Mesodermal cell (in vitro differentiated cells): ENCODE results near the gene HSDL1. TPM values are rescaled to one million over a fixed set of nuclear protein-coding genes. Genes with fewer than 3 reads are reported as not detected.
A peak's percentile ranks its signal among the peaks of the same experiment; 100 is the strongest.

Source experiments
- H3K27ac ChIP-seq: 2 replicates; pipeline ENCODE4 v1.7.0; 2013; ENCODE audit warnings: mild to moderate bottlenecking, low read depth, low read length, moderate library complexity; ENCODE audit not compliant: severe bottlenecking
- H3K36me3 ChIP-seq: 2 replicates; pipeline ENCODE4 v1.7.1; 2013; ENCODE audit warnings: mild to moderate bottlenecking, low read length, moderate library complexity; ENCODE audit not compliant: control insufficient read depth, insufficient read depth
- H3K4me1 ChIP-seq: one replicate; pipeline ENCODE4 v1.7.1; 2013; ENCODE audit warnings: mild to moderate bottlenecking, low read length; ENCODE audit not compliant: insufficient read depth, control insufficient read depth, poor library complexity, severe bottlenecking
- H3K4me3 ChIP-seq: 2 replicates; pipeline ENCODE4 v1.7.0; 2013; ENCODE audit warnings: low read length, control low read depth, mild to moderate bottlenecking; ENCODE audit not compliant: insufficient read depth, poor library complexity, severe bottlenecking; ENCODE audit errors: extremely low read depth
- H3K9me3 ChIP-seq: 2 replicates; pipeline ENCODE4 v1.7.1; 2013; ENCODE audit warnings: mild to moderate bottlenecking, low read length, moderate library complexity; ENCODE audit not compliant: control insufficient read depth
- WGBS, 2 experiments: methylation state at CpG; one replicate each; pipeline ENCODE4 v1.1.5; 2013; ENCODE audit warnings: missing lambda C conversion rate in 2 of 2; ENCODE audit not compliant: insufficient coverage in 2 of 2; 5-methylcytosine and 5-hydroxymethylcytosine counted together
- polyA plus RNA-seq, 2 experiments: library from polyadenylated mRNA; stranded (reverse); fragments of 50-300 nt; gene quantifications; one replicate each; pipeline ENCODE4 v1.2.3, GENCODE V29; 2013

The HSDL1 gene
- 45.7 TPM for polyA plus RNA-seq (2013, experiment 1 of 2)
- 42.6 TPM for polyA plus RNA-seq (2013, experiment 2 of 2)

DNA sequence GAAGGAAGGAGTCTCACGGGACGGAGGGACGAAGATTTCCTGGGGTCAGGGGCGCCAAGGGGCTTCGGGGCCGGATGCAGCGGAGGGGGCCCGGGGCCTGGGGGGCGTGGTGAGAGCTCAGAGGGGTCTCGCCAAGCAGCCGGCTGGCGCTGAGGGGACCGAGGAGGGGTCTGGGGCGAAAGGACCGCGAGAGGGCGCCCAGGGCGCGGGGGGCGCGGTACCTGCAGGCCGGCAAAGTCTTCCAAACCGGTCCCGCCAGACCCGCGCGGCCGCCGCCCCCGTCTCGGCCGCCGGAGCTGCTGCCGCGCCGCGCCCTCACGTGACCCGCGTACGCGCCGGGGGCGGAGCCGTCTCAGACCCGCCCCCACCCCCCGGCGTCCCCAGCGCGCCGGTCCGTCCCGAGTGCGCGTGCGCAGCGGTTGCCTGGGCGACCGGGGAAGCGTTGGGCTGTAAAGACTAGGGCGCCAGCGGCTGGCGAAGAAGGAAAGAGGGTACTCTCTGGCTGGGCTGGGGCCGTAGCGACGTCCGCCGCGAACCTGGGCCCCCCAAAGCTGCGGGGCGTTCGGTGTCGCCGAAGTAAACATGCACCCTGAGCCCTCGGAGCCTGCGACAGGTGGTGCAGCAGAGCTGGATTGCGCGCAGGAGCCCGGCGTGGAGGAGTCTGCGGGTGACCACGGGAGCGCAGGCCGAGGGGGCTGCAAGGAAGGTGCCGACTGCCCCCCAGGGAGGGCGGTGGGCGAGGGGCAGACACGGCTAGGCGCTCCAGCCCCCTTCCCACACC, at the start of gene HSDL1, which contains the start of gene DNAAF1:
HSDL1 (minus strand) TSS at position 319 of the 781 bp plus-strand sequence. CDS start 13,856 bp downstream, outside the sequence.
DNAAF1 (plus strand) TSS at position 450 of the 781 bp plus-strand sequence; CDS start at position 583, 133 bp downstream.
- peak within 1 kb of the TSS; percentile 80 for H3K27ac ChIP-seq

GRCh38 chr16:84194018-84194417, 49.0 kb upstream of the HSDL1 start:
- no peaks in the 10 kb centered on the region for H3K36me3 ChIP-seq
- H3K9me3 ChIP-seq, result no peaks in the 10 kb centered on the region
- WGBS, 2 experiments, result 90 to 94% methylated on average over 10 to 11 of the region's 11 CpGs
- no peaks in the 10 kb centered on the region for H3K4me1 ChIP-seq
- H3K4me3 ChIP-seq, result no peak overlapping the region
- H3K27ac ChIP-seq, result no peak overlapping the region

More for the DNA sequence above, at the start of gene HSDL1, which contains the start of gene DNAAF1:
- Histone ChIP-seq H3K9me3 (no peaks in the 10 kb centered on the region), H3K4me3 (peak within 1 kb of the TSS; percentile 98), H3K4me1 (no peaks in the 10 kb centered on the region), H3K36me3 (peaks cover 7% of the 10 kb centered on the region)
- WGBS, 2 experiments, result 0% methylated on average over 27 to 42 of the region's 89 CpGs

DNA sequence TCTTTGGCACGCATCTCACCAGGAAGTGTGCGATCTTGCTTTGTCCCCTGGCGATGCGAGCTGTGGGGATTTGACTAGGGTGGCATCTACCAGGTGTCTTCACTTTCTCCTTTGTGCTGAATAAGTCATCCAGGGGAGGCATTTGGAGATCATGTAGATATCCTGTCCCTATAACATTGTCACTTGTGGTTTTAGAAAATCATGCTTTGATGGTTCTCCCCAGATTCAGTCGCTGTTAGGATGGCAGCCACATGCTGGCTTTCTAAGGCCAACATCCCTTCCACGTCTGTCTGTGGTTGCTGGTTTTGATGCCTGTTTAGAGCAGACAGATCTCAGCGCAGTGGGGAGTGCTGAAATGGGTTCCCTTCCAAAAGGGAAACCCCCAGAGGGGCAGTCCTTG, 48.5 kb upstream of the HSDL1 start:
- Histone ChIP-seq H3K4me3 (no peak overlapping the region), H3K36me3 (no peaks in the 10 kb centered on the region), H3K27ac (no peak overlapping the region), H3K9me3 (no peaks in the 10 kb centered on the region), H3K4me1 (no peaks in the 10 kb centered on the region)
- 85 to 95% methylated on average over 7 of the region's 7 CpGs for WGBS, 2 experiments

- no peaks in the 10 kb centered on the region for H3K9me3 ChIP-seq
- H3K4me3 ChIP-seq, result no peak overlapping the region
- no peaks in the 10 kb centered on the region for H3K36me3 ChIP-seq
- H3K27ac ChIP-seq, result no peak overlapping the region
- H3K4me1 ChIP-seq, result no peaks in the 10 kb centered on the region
- WGBS, 2 experiments, result 92 to 99% methylated on average over 8 to 11 of the region's 16 CpGs
These were observed 46.5 kb upstream of the HSDL1 start for GRCh38 chr16:84191466-84191865.

DNA sequence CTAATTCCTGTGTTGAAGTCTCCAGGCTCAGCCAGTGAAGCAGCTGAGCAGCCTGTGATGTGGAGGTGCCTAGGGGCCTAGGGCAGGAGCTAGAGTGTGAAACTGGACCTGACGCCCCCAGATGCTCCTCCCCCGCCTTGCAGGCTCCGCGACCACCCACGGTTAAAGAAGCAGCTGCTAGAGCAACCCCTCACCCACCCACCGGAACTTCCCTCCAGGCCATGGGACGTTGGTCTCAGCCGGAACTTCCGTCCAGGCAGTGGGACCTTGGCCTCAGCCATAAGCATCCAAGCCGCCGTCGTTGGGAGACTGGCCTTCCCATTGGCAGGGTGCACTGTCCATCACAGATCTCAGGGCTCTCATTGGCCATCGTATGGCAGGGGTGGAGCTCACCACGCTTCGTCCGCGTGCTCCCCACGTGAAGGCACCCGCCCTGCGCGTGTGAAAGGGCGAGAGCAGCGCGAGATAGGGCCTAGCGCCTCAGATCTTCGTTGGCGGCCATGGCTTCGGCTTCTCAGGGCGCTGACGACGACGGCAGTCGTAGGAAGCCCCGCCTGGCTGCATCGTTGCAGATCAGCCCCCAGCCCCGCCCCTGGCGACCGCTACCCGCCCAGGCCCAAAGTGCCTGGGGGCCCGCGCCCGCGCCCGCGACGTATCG, 45.9 kb upstream of the HSDL1 start, which contains the start of gene ADAD2:
ADAD2 (plus strand) TSS at position 427 of the 658 bp plus-strand sequence; CDS start at position 501, 74 bp downstream.
- Histone ChIP-seq H3K4me1 (peaks cover 1% of the 10 kb centered on the region), H3K9me3 (no peaks in the 10 kb centered on the region), H3K4me3 (no peak within 1 kb of the TSS), H3K36me3 (no peaks in the 10 kb centered on the region), H3K27ac (no peak within 1 kb of the TSS)
- 91 to 93% methylated on average over 41 to 47 of the region's 47 CpGs for WGBS, 2 experiments

DNA sequence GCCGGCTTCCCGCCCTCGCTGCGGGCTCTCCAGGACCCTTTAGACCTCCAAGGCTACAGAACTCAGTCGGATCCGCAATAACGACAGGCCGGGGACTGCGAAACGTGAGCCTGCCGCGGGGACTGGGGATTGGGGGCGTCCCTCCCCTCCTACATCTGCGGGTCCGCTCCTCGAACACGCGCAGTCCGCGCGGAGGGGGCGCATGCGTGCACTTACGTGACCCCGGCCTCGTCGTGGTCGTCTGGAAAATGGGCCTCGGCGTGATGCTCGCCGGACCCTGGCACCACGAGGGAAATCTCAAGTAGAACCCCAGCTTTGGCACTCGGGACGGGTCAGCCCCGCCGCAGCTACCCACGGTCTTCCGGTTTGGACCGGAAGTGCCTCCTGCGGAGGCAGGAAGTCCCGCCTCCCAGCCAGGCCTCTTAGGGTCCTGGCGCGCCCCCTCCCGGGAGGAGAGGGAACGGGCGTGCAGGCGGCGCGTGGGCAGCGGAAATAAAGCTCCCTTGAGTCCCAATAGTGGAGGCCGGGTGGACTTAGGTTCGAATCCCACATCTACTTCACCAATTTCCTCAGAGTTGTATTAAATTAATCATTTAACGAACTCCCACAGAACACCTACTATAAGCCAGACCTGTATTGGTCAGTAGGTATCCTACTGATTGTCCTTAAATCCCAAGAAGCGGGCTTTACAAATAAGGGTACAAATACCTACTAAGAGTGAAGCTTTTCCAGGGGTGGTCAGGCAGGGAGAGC, 41.9 kb upstream of the HSDL1 start, which contains the start of gene TAF1C:
TAF1C (minus strand) TSS at position 373 of the 753 bp plus-strand sequence. CDS start 2,069 bp downstream, outside the sequence.
- Histone ChIP-seq H3K4me3 (peak within 1 kb of the TSS; percentile 82), H3K9me3 (no peaks in the 10 kb centered on the region), H3K4me1 (peaks cover 8% of the 10 kb centered on the region), H3K36me3 (peaks cover 31% of the 10 kb centered on the region), H3K27ac (no peak within 1 kb of the TSS)
- 3% methylated on average over 42 to 49 of the region's 55 CpGs for WGBS, 2 experiments

DNA sequence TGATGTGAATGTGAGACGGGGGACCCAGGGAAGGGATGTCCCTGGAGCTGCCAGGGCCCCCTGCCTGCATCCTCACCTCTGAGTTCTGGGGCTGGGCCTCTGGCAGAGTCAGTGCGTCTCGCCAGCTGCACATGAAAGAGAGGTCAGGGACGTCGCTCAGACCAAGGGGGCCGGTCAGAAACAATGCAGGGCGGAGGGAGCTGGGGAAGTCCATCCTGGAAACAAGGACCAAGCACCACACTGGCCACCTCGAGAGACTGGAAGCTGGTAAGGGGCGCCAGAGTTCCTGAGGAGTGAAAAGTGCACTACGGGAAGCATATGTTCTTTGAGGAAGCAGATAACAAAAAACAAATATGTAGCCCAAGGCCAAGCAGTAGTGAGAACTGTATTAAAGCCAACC, 39.8 kb upstream of the HSDL1 start:
- Histone ChIP-seq H3K36me3 (peaks cover 50% of the 10 kb centered on the region), H3K27ac (peak overlapping the region; percentile 2), H3K4me3 (no peak overlapping the region), H3K4me1 (peaks cover 8% of the 10 kb centered on the region), H3K9me3 (no peaks in the 10 kb centered on the region)
- WGBS, 2 experiments, result 88 to 97% methylated on average over 10 of the region's 10 CpGs

- H3K27ac ChIP-seq, result no peak overlapping the region
- peaks cover 58% of the 10 kb centered on the region for H3K36me3 ChIP-seq
- no peaks in the 10 kb centered on the region for H3K9me3 ChIP-seq
- H3K4me3 ChIP-seq, result no peak overlapping the region
- 96% methylated on average over 8 to 11 of the region's 11 CpGs for WGBS, 2 experiments
- peaks cover 11% of the 10 kb centered on the region for H3K4me1 ChIP-seq
These were observed 39.1 kb upstream of the HSDL1 start for GRCh38 chr16:84183911-84184591.

DNA sequence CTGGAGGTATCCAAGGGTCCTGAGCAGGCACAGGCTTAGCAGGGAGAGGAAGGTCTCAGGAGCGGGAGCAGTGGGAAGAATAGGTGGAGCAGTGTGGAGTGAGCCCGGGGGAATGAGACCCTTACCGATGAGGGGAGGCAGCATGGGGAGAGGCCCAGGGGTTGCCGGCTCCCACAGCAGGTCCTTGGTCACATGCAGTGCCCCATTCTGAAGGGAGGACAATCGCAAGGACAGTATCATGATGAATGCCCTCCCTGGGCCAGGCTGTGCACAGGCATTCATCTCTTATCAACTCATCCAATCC, 38.5 kb upstream of the HSDL1 start:
- peaks cover 58% of the 10 kb centered on the region for H3K36me3 ChIP-seq
- no peaks in the 10 kb centered on the region for H3K9me3 ChIP-seq
- peaks cover 13% of the 10 kb centered on the region for H3K4me1 ChIP-seq
- WGBS, 2 experiments, result 91 to 99% methylated on average over 5 of the region's 5 CpGs
- H3K4me3 ChIP-seq, result no peak overlapping the region
- no peak overlapping the region for H3K27ac ChIP-seq
